DOHH2 (cell line): ENCODE results near the gene SPTLC2.

Experiments
- H3F3A ChIP-seq: fragments of 200-600 bp; sonication (generic), shearing (Covaris generic); 2 replicates; pipeline ENCODE4 v1.6.0; 2016; ENCODE audit warnings: antibody characterized with exemption, mild to moderate bottlenecking; ENCODE audit not compliant: control insufficient read depth, insufficient read depth
- H3K27ac ChIP-seq: fragments of 200-600 bp; sonication (generic); 2 replicates; pipeline ENCODE4 v1.5.1; 2014; ENCODE audit warnings: low read depth, mild to moderate bottlenecking, low read length, moderate library complexity
- H3K27me3 ChIP-seq: fragments of 200-600 bp; sonication (generic); 2 replicates; pipeline ENCODE4 v1.6.1; 2014; ENCODE audit warnings: mild to moderate bottlenecking, low read length, mixed read lengths; ENCODE audit not compliant: control insufficient read depth
- H3K36me3 ChIP-seq: fragments of 200-600 bp; sonication (generic); 2 replicates; pipeline ENCODE4 v1.6.1; 2014; ENCODE audit warnings: mild to moderate bottlenecking, low read length, moderate library complexity, mixed read lengths; ENCODE audit not compliant: control insufficient read depth
- H3K4me1 ChIP-seq: fragments of 200-600 bp; sonication (generic); 2 replicates; pipeline ENCODE4 v1.6.1; 2014; ENCODE audit warnings: mild to moderate bottlenecking, low read length, mixed read lengths; ENCODE audit not compliant: control insufficient read depth
- H3K4me2 ChIP-seq: fragments of 200-600 bp; sonication (generic); 2 replicates; pipeline ENCODE4 v1.6.0; 2014; ENCODE audit warnings: mild to moderate bottlenecking, low read length, moderate library complexity
- H3K4me3 ChIP-seq: fragments of 200-600 bp; sonication (generic); 2 replicates; pipeline ENCODE4 v1.5.1; 2014; ENCODE audit warnings: mild to moderate bottlenecking, low read length, mixed read lengths
- H3K79me2 ChIP-seq: fragments of 200-600 bp; sonication (generic); 2 replicates; pipeline ENCODE4 v1.6.1; 2014; ENCODE audit warnings: mild to moderate bottlenecking, low read length, mixed read lengths; ENCODE audit not compliant: control insufficient read depth
- H3K9me2 ChIP-seq: fragments of 200-600 bp; sonication (generic); replicated peaks from 2 replicates; pipeline ENCODE4 v1.6.1; 2014; ENCODE audit warnings: mild to moderate bottlenecking, low read length, mixed read lengths; ENCODE audit not compliant: control insufficient read depth
- H3K9me3 ChIP-seq: fragments of 200-600 bp; sonication (generic); 2 replicates; pipeline ENCODE4 v1.6.1; 2014; ENCODE audit warnings: antibody characterized with exemption, low read length, mixed read lengths; ENCODE audit not compliant: control insufficient read depth, insufficient read depth
- H4K20me1 ChIP-seq: fragments of 200-600 bp; sonication (generic); 2 replicates; pipeline ENCODE4 v1.6.0; 2014; ENCODE audit warnings: low read depth, mild to moderate bottlenecking, antibody characterized with exemption, low read length, moderate library complexity; ENCODE audit not compliant: control insufficient read depth, insufficient read depth
- CTCF ChIP-seq: fragments of 200-600 bp; sonication (generic); IDR thresholded peaks from one replicate; pipeline ENCODE4 v1.5.1; 2014; ENCODE audit warnings: antibody characterized with exemption, mild to moderate bottlenecking, low read depth, low read length; ENCODE audit not compliant: poor library complexity, severe bottlenecking
- EZH2phosphoT487 ChIP-seq: fragments of 200-600 bp; sonication (generic); IDR thresholded peaks from 2 replicates; pipeline ENCODE4 v1.6.1; 2017; ENCODE audit warnings: borderline replicate concordance, mild to moderate bottlenecking, antibody characterized with exemption, low read length, moderate library complexity, mixed read lengths

Gene SPTLC2

GRCh38 chr14:77601846-77602619, 14.4 kb downstream of the SPTLC2 start:
- Histone ChIP-seq H3K9me2 (no peaks in the 10 kb centered on the region), H3K36me3 (peaks cover 8% of the 10 kb centered on the region), H3K27ac (no peak overlapping the region), H3K4me3 (no peak overlapping the region), H4K20me1 (peaks cover 3% of the 10 kb centered on the region; the same call in 1 of the 2 replicates), H3K9me3 (no peaks in the 10 kb centered on the region), H3K4me2 (no peak overlapping the region), H3K4me1 (peaks cover 56% of the 10 kb centered on the region), H3K27me3 (no peaks in the 10 kb centered on the region), H3F3A (peaks cover 2% of the 10 kb centered on the region; the same call in 1 of the 2 replicates), H3K79me2 (peaks cover 98% of the 10 kb centered on the region)
- TF ChIP-seq EZH2phosphoT487 = no peak
- TF ChIP-seq CTCF = no peak

- Histone ChIP-seq H4K20me1 (peaks cover 3% of the 10 kb centered on the region; the same call in 1 of the 2 replicates), H3K9me3 (no peaks in the 10 kb centered on the region), H3K4me1 (peaks cover 70% of the 10 kb centered on the region), H3F3A (peaks cover 5% of the 10 kb centered on the region; the same call in 1 of the 2 replicates), H3K4me3 (no peak overlapping the region), H3K36me3 (peaks cover 25% of the 10 kb centered on the region), H3K79me2 (peaks cover 94% of the 10 kb centered on the region), H3K4me2 (no peak overlapping the region), H3K27ac (no peak overlapping the region), H3K9me2 (no peaks in the 10 kb centered on the region), H3K27me3 (no peaks in the 10 kb centered on the region)
- TF ChIP-seq CTCF (no peak), EZH2phosphoT487 (no peak)
Observed at GRCh38 chr14:77599889-77600288, 16.5 kb downstream of the SPTLC2 start.

GRCh38 chr14:77598366-77599070, 17.9 kb downstream of the SPTLC2 start:
- no peaks in the 10 kb centered on the region for H3K9me3 ChIP-seq
- peak overlapping the region; percentile 29 for H3K4me2 ChIP-seq
- H3K27ac ChIP-seq = no peak overlapping the region
- peaks cover 88% of the 10 kb centered on the region for H3K79me2 ChIP-seq
- peaks cover 12% of the 10 kb centered on the region for H3F3A ChIP-seq
- peaks cover 3% of the 10 kb centered on the region; the same call in 1 of the 2 replicates for H4K20me1 ChIP-seq
- H3K4me1 ChIP-seq = peaks cover 77% of the 10 kb centered on the region
- TF ChIP-seq CTCF (no peak), EZH2phosphoT487 (no peak)
- no peaks in the 10 kb centered on the region for H3K9me2 ChIP-seq
- peaks cover 32% of the 10 kb centered on the region for H3K36me3 ChIP-seq
- no peaks in the 10 kb centered on the region for H3K27me3 ChIP-seq
- no peak overlapping the region for H3K4me3 ChIP-seq
